ENCODE results near the gene NTNG2. TPM values are rescaled to one million over a fixed set of nuclear protein-coding genes. Genes with fewer than 3 reads are reported as not detected.

Gene NTNG2
- total RNA-seq, 2 experiments from 2014 or later, result 1.2 to 1.6 TPM

GRCh38 chr9:132238992-132239391, 77.1 kb downstream of the NTNG2 start:
- H3K36me3 Mint-ChIP-seq, result no peaks in the 10 kb centered on the region
- no peaks in the 10 kb centered on the region for H3K9me3 Mint-ChIP-seq
- H3K27ac Mint-ChIP-seq, result no peak overlapping the region
- peaks cover 17% of the 10 kb centered on the region for H3K4me1 Mint-ChIP-seq
- H3K4me3 Mint-ChIP-seq, result no peak overlapping the region
- no peak for DNase-seq
- H3K27me3 Mint-ChIP-seq, result no peaks in the 10 kb centered on the region

- H3K36me3 Mint-ChIP-seq, result no peaks in the 10 kb centered on the region
- H3K27me3 Mint-ChIP-seq, result no peaks in the 10 kb centered on the region
- no peaks in the 10 kb centered on the region for H3K9me3 Mint-ChIP-seq
- DNase-seq, result no peak
- no peak overlapping the region for H3K27ac Mint-ChIP-seq
- H3K4me3 Mint-ChIP-seq, result no peak overlapping the region
- peaks cover 17% of the 10 kb centered on the region for H3K4me1 Mint-ChIP-seq
These were observed 77.7 kb downstream of the NTNG2 start for GRCh38 chr9:132239518-132239917.

- no peaks in the 10 kb centered on the region for H3K27me3 Mint-ChIP-seq
- no peak overlapping the region for H3K27ac Mint-ChIP-seq
- no peak for DNase-seq
- no peaks in the 10 kb centered on the region for H3K36me3 Mint-ChIP-seq
- peaks cover 17% of the 10 kb centered on the region for H3K4me1 Mint-ChIP-seq
- H3K9me3 Mint-ChIP-seq, result no peaks in the 10 kb centered on the region
- H3K4me3 Mint-ChIP-seq, result no peak overlapping the region
These were observed 78.4 kb downstream of the NTNG2 start for GRCh38 chr9:132239999-132240840.

- Mint-ChIP-seq H3K4me1 (peaks cover 17% of the 10 kb centered on the region), H3K4me3 (peak overlapping the region; percentile 87), H3K27me3 (no peaks in the 10 kb centered on the region), H3K36me3 (no peaks in the 10 kb centered on the region), H3K27ac (peak overlapping the region; percentile 77), H3K9me3 (no peaks in the 10 kb centered on the region)
- DNase-seq, result peak; percentile 99
These were observed 79.1 kb downstream of the NTNG2 start for GRCh38 chr9:132240841-132241482.

- Mint-ChIP-seq H3K36me3 (no peaks in the 10 kb centered on the region), H3K4me1 (peaks cover 14% of the 10 kb centered on the region), H3K4me3 (peak overlapping the region; percentile 87), H3K9me3 (no peaks in the 10 kb centered on the region), H3K27me3 (no peaks in the 10 kb centered on the region), H3K27ac (peak overlapping the region; percentile 77)
- DNase-seq, result no peak
These were observed 79.6 kb downstream of the NTNG2 start for GRCh38 chr9:132241483-132241839.

- Mint-ChIP-seq H3K27ac (peak overlapping the region; percentile 55), H3K4me1 (peaks cover 11% of the 10 kb centered on the region), H3K36me3 (no peaks in the 10 kb centered on the region), H3K4me3 (peak overlapping the region; percentile 92), H3K9me3 (no peaks in the 10 kb centered on the region), H3K27me3 (no peaks in the 10 kb centered on the region)
- DNase-seq, result peak; percentile 54
These were observed 80.2 kb downstream of the NTNG2 start for GRCh38 chr9:132241840-132242620.

- no peak for DNase-seq
- no peaks in the 10 kb centered on the region for H3K27me3 Mint-ChIP-seq
- no peaks in the 10 kb centered on the region for H3K36me3 Mint-ChIP-seq
- peak overlapping the region; percentile 92 for H3K4me3 Mint-ChIP-seq
- peak overlapping the region; percentile 55 for H3K27ac Mint-ChIP-seq
- H3K9me3 Mint-ChIP-seq, result no peaks in the 10 kb centered on the region
- H3K4me1 Mint-ChIP-seq, result peaks cover 11% of the 10 kb centered on the region
These were observed 80.8 kb downstream of the NTNG2 start for GRCh38 chr9:132242621-132243155.

- H3K4me3 Mint-ChIP-seq, result no peak overlapping the region
These were observed 81.6 kb downstream of the NTNG2 start for GRCh38 chr9:132243156-132244074.

GRCh38 chr9:132244582-132245455, 83.0 kb downstream of the NTNG2 start:
- Mint-ChIP-seq H3K27me3 (no peaks in the 10 kb centered on the region), H3K9me3 (no peaks in the 10 kb centered on the region), H3K4me3 (no peak overlapping the region), H3K36me3 (no peaks in the 10 kb centered on the region), H3K27ac (no peak overlapping the region), H3K4me1 (peaks cover 11% of the 10 kb centered on the region)
- no peak for DNase-seq

More at GRCh38 chr9:132243156-132244074, 81.6 kb downstream of the NTNG2 start:
- H3K27me3 Mint-ChIP-seq, result no peaks in the 10 kb centered on the region
- H3K27ac Mint-ChIP-seq, result no peak overlapping the region
- H3K9me3 Mint-ChIP-seq, result no peaks in the 10 kb centered on the region
- no peak for DNase-seq
- peaks cover 11% of the 10 kb centered on the region for H3K4me1 Mint-ChIP-seq
- H3K36me3 Mint-ChIP-seq, result no peaks in the 10 kb centered on the region

- no peak for DNase-seq
- Mint-ChIP-seq H3K36me3 (no peaks in the 10 kb centered on the region), H3K9me3 (no peaks in the 10 kb centered on the region), H3K4me3 (no peak overlapping the region), H3K27me3 (no peaks in the 10 kb centered on the region), H3K4me1 (peaks cover 11% of the 10 kb centered on the region), H3K27ac (no peak overlapping the region)
These were observed 83.6 kb downstream of the NTNG2 start for GRCh38 chr9:132245465-132245864.

- no peak for DNase-seq
- Mint-ChIP-seq H3K9me3 (no peaks in the 10 kb centered on the region), H3K36me3 (no peaks in the 10 kb centered on the region), H3K27ac (no peak overlapping the region), H3K4me3 (no peak overlapping the region), H3K27me3 (no peaks in the 10 kb centered on the region), H3K4me1 (peaks cover 5% of the 10 kb centered on the region)
These were observed 86.1 kb downstream of the NTNG2 start for GRCh38 chr9:132247942-132248341.

GRCh38 chr9:132249123-132249522, 87.3 kb downstream of the NTNG2 start:
- DNase-seq, result no peak
- no peaks in the 10 kb centered on the region for H3K27me3 Mint-ChIP-seq
- no peak overlapping the region for H3K27ac Mint-ChIP-seq
- peaks cover 2% of the 10 kb centered on the region for H3K4me1 Mint-ChIP-seq
- H3K4me3 Mint-ChIP-seq, result no peak overlapping the region
- no peaks in the 10 kb centered on the region for H3K9me3 Mint-ChIP-seq
- no peaks in the 10 kb centered on the region for H3K36me3 Mint-ChIP-seq

GRCh38 chr9:132249690-132250089, 87.8 kb downstream of the NTNG2 start:
- no peak for DNase-seq
- Mint-ChIP-seq H3K4me1 (peaks cover 2% of the 10 kb centered on the region), H3K4me3 (no peak overlapping the region), H3K27ac (no peak overlapping the region), H3K27me3 (no peaks in the 10 kb centered on the region), H3K9me3 (no peaks in the 10 kb centered on the region), H3K36me3 (no peaks in the 10 kb centered on the region)
